Uterus (tissue), 4 donors: ENCODE results near the gene VAV1. TPM values are rescaled to one million over a fixed set of nuclear protein-coding genes. Genes with fewer than 3 reads are reported as not detected.

ENCODE experiments used
- DNase-seq, 2 donors: peaks; one replicate each; pipeline ENCODE4 v3.0.0-alpha.2; 2019 to 2020
- H3K27ac ChIP-seq, 2 donors: fragments of 200-600 bp; sonication (generic); 1 replicate in 1 of 2; 2 replicates in 1 of 2; pipeline ENCODE4 v1.5.1; 2016 to 2018
- H3K27me3 ChIP-seq, 2 donors: fragments of 200-600 bp; sonication (generic); one replicate each; pipeline ENCODE4 v1.5.1; 2018 to 2019; ENCODE audit warnings: control low read depth in 1 of 2
- H3K36me3 ChIP-seq, 2 donors: fragments of 200-600 bp; sonication (generic); one replicate each; pipeline ENCODE4 v1.5.1; 2019; ENCODE audit warnings: control low read depth in 1 of 2
- H3K4me1 ChIP-seq, 2 donors: fragments of 200-600 bp; sonication (generic); one replicate each; pipeline ENCODE4 v1.5.1; 2018 to 2019; ENCODE audit warnings: control low read depth in 1 of 2
- H3K4me3 ChIP-seq, 2 donors: fragments of 200-600 bp; sonication (generic); 1 replicate in 1 of 2; 2 replicates in 1 of 2; pipeline ENCODE4 v1.5.1; 2018 to 2019; ENCODE audit warnings: mild to moderate bottlenecking in 1 of 2
- H3K9me3 ChIP-seq, 2 donors: fragments of 200-600 bp; sonication (generic); one replicate each; pipeline ENCODE4 v1.5.1; 2019; ENCODE audit warnings: control low read depth in 1 of 2
- CTCF ChIP-seq, 4 experiments: fragments of 200-600 bp in 2 of 4; fragments of 450-650 bp in 2 of 4; sonication (generic) in 2 of 4; IDR thresholded peaks; one replicate each; pipeline ENCODE4 v1.5.1; 2016 to 2019; ENCODE audit warnings: antibody characterized with exemption in 4 of 4, mild to moderate bottlenecking in 2 of 4, moderate library complexity in 1 of 4
- POLR2A ChIP-seq, 2 donors: fragments of 450-650 bp; IDR thresholded peaks; one replicate each; pipeline ENCODE4 v1.6.1; 2016; ENCODE audit warnings: antibody characterized with exemption in 2 of 2, mild to moderate bottlenecking in 1 of 2, moderate library complexity in 1 of 2
- intact Hi-C: fragments of 100-400 bp; cut with DNase I; formaldehyde crosslinking; loops from one replicate; pipeline ENCODE4 v1.15.1; 2023; ENCODE audit warnings: low total_unique reads
- total RNA-seq, 4 donors: library from RNA; depleted of rRNA in 3 of 4; stranded (reverse); fragments of >200 nt in 3 of 4; gene quantifications; one replicate each; pipeline versions ENCODE4 v1.1.0 to v1.2.4, GENCODE V29; 2014 to 2023
- donor health status: DM: yes; HTN: yes; CAD: no.

VAV1 gene
- total RNA-seq, 4 donors from 2014 or later: 0.29 to 7.9 (median 4.6) TPM

GRCh38 chr19:6832412-6832811 is 59.9 kb downstream of the VAV1 start:
- no peak for DNase-seq
- H3K27ac ChIP-seq: no peak overlapping the region
- TF ChIP-seq CTCF (IDR thresholded peaks at IDR 0.05) (no peak), POLR2A (IDR thresholded peaks at IDR 0.05) (no peak)
- H3K4me3 ChIP-seq: no peak overlapping the region
- H3K36me3 ChIP-seq: no peaks in the 10 kb centered on the region
- peaks cover 0 to 5% of the 10 kb centered on the region in 2 donors for H3K9me3 ChIP-seq
- intact Hi-C loops: no loop called here
- no peaks in the 10 kb centered on the region for H3K4me1 ChIP-seq
- no peaks in the 10 kb centered on the region for H3K27me3 ChIP-seq

GRCh38 chr19:6833166-6833790 is 60.8 kb downstream of the VAV1 start:
- intact Hi-C loops: no loop called here
- Histone ChIP-seq H3K9me3 (peaks cover 0 to 5% of the 10 kb centered on the region in 2 donors), H3K27ac (no peak overlapping the region), H3K4me1 (no peaks in the 10 kb centered on the region), H3K36me3 (no peaks in the 10 kb centered on the region), H3K27me3 (no peaks in the 10 kb centered on the region), H3K4me3 (no peak overlapping the region)
- DNase-seq: no peak
- TF ChIP-seq CTCF (IDR thresholded peaks at IDR 0.05) (no peak), POLR2A (IDR thresholded peaks at IDR 0.05) (no peak)

GRCh38 chr19:6834433-6834832 is 61.9 kb downstream of the VAV1 start:
- Histone ChIP-seq H3K4me1 (no peaks in the 10 kb centered on the region), H3K36me3 (no peaks in the 10 kb centered on the region), H3K4me3 (no peak overlapping the region), H3K27me3 (no peaks in the 10 kb centered on the region), H3K27ac (no peak overlapping the region), H3K9me3 (peaks cover 0 to 5% of the 10 kb centered on the region in 2 donors)
- intact Hi-C loops: no loop called here
- TF ChIP-seq CTCF (IDR thresholded peaks at IDR 0.05) (no peak), POLR2A (IDR thresholded peaks at IDR 0.05) (no peak)
- DNase-seq: no peak

- TF ChIP-seq CTCF (IDR thresholded peaks at IDR 0.05): no peak
- no peak for TF ChIP-seq POLR2A (IDR thresholded peaks at IDR 0.05)
- intact Hi-C loops: no loop called here
These were observed 63.0 kb downstream of the VAV1 start for GRCh38 chr19:6835501-6835900.

GRCh38 chr19:6837525-6837924 is 65.0 kb downstream of the VAV1 start:
- Histone ChIP-seq H3K27me3 (no peaks in the 10 kb centered on the region), H3K27ac (no peak overlapping the region), H3K9me3 (peaks cover 0 to 5% of the 10 kb centered on the region in 2 donors), H3K4me1 (no peaks in the 10 kb centered on the region), H3K4me3 (no peak overlapping the region), H3K36me3 (no peaks in the 10 kb centered on the region)
- intact Hi-C loops: no loop called here
- DNase-seq: no peak
- TF ChIP-seq POLR2A (IDR thresholded peaks at IDR 0.05) (no peak), CTCF (IDR thresholded peaks at IDR 0.05) (no peak)

More at GRCh38 chr19:6835501-6835900, 63.0 kb downstream of the VAV1 start:
- peaks cover 0 to 5% of the 10 kb centered on the region in 2 donors for H3K9me3 ChIP-seq
- DNase-seq: no peak
- no peaks in the 10 kb centered on the region for H3K27me3 ChIP-seq
- no peak overlapping the region for H3K27ac ChIP-seq
- no peak overlapping the region for H3K4me3 ChIP-seq
- no peaks in the 10 kb centered on the region for H3K36me3 ChIP-seq
- no peaks in the 10 kb centered on the region for H3K4me1 ChIP-seq
